ENCODE measurements around the gene ITGA8. TPM values are rescaled to one million over a fixed set of nuclear protein-coding genes. Genes with fewer than 3 reads are reported as not detected.

ITGA8 gene
- total RNA-seq, 1 experiment from 2014 or later = 0.02 TPM

DNA sequence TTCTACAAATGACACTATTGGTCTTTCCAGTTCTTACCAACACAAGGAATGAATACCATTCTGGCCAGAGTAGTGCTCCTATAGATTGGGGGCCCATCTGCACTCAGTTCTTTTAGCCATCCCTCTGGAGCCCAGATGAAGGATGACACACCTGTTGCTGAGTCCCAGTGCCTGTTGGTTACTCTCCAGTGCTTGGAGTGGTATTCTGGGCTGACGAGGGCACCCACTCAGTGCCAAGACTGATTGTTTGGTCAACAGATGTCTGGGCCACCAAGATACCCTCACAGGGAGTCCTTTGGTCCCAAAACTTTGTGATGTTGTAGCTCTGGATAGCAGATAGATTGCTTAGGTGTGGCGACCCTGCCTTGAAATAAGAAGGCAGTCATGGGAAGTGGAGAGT is 23.7 kb upstream of the ITGA8 start:
- Histone ChIP-seq H2AFZ (ENCODE audit: low read depth, low read length, poor library complexity, severe bottlenecking) (no peak overlapping the region), H3K9ac (ENCODE audit: low read length) (no peak overlapping the region), H3K4me1 (ENCODE audit: control insufficient read depth in 1 of 2, insufficient read depth in 2 of 2, low read length in 2 of 2) (peaks cover 0 to 5% of the 10 kb centered on the region in 2 experiments; a peak in 1 of 4 replicates), H3K9me2 (ENCODE audit: insufficient read depth) (no peaks in the 10 kb centered on the region), H3K27me3 (ENCODE audit: insufficient read depth, low read length) (no peaks in the 10 kb centered on the region), H3K27ac (ENCODE audit: low read depth, low read length) (no peak overlapping the region), H3K9me3 (ENCODE audit: control insufficient read depth in 1 of 2, insufficient read depth in 1 of 2, low read depth in 1 of 2, low read length in 2 of 2) (no peaks in the 10 kb centered on the region), H3K36me3 (ENCODE audit: control insufficient read depth in 1 of 2, insufficient read depth in 2 of 2, low read length in 2 of 2) (no peaks in the 10 kb centered on the region), H3K4me3 (replicated peaks in 1 of 2; ENCODE audit: low read depth in 1 of 2, low read length in 2 of 2) (no peak overlapping the region), H3K4me2 (ENCODE audit: low read length) (no peak overlapping the region), H3K79me2 (ENCODE audit: insufficient read depth, low read length) (no peaks in the 10 kb centered on the region), H4K20me1 (ENCODE audit: insufficient read depth) (no peaks in the 10 kb centered on the region)
- DNase-seq (ENCODE audit: low read depth, low spot score) = no peak
- ATAC-seq = no peak
- TF ChIP-seq EZH2phosphoT487 (IDR thresholded peaks at IDR 0.05; ENCODE audit: borderline replicate concordance) (no peak), YY1 (IDR thresholded peaks at IDR 0.05; ENCODE audit: extremely low read depth, insufficient replicate concordance, low read depth, low read length) (no peak), CEBPB (IDR thresholded peaks at IDR 0.05; ENCODE audit: low read depth) (no peak)
- TF ChIP-seq, protein P1, sequence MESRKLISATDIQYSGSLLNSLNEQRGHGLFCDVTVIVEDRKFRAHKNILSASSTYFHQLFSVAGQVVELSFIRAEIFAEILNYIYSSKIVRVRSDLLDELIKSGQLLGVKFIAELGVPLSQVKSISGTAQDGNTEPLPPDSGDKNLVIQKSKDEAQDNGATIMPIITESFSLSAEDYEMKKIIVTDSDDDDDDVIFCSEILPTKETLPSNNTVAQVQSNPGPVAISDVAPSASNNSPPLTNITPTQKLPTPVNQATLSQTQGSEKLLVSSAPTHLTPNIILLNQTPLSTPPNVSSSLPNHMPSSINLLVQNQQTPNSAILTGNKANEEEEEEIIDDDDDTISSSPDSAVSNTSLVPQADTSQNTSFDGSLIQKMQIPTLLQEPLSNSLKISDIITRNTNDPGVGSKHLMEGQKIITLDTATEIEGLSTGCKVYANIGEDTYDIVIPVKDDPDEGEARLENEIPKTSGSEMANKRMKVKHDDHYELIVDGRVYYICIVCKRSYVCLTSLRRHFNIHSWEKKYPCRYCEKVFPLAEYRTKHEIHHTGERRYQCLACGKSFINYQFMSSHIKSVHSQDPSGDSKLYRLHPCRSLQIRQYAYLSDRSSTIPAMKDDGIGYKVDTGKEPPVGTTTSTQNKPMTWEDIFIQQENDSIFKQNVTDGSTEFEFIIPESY (IDR thresholded peaks at IDR 0.05; ENCODE audit: extremely low read depth, insufficient replicate concordance, low read length) = no peak
- POLR2A ChIA-PET = no interaction called here
- intact Hi-C loops (cut with micrococcal nuclease) = no loop called here
- RAD21 ChIA-PET (ENCODE audit: low non-redundant PET in 1 of 2, low total read pairs in 2 of 2, uncharacterized antibody in 2 of 2, unreplicated experiment in 2 of 2) = no interaction called here
- BruUV-seq (replicated peaks) = no TSS peak
- CTCF ChIA-PET = no interaction called here

GRCh38 chr10:15742836-15743235 is 23.1 kb upstream of the ITGA8 start:
- Histone ChIP-seq H3K4me2 (ENCODE audit: low read length) (no peak overlapping the region), H3K27ac (ENCODE audit: low read depth, low read length) (no peak overlapping the region), H3K9me3 (ENCODE audit: control insufficient read depth in 1 of 2, insufficient read depth in 1 of 2, low read depth in 1 of 2, low read length in 2 of 2) (no peaks in the 10 kb centered on the region), H3K4me1 (ENCODE audit: control insufficient read depth in 1 of 2, insufficient read depth in 2 of 2, low read length in 2 of 2) (peaks cover 0 to 5% of the 10 kb centered on the region in 2 experiments; a peak in 1 of 4 replicates), H3K4me3 (replicated peaks in 1 of 2; ENCODE audit: low read depth in 1 of 2, low read length in 2 of 2) (no peak overlapping the region), H3K9ac (ENCODE audit: low read length) (no peak overlapping the region), H3K9me2 (ENCODE audit: insufficient read depth) (no peaks in the 10 kb centered on the region), H3K79me2 (ENCODE audit: insufficient read depth, low read length) (no peaks in the 10 kb centered on the region), H3K36me3 (ENCODE audit: control insufficient read depth in 1 of 2, insufficient read depth in 2 of 2, low read length in 2 of 2) (no peaks in the 10 kb centered on the region), H2AFZ (ENCODE audit: low read depth, low read length, poor library complexity, severe bottlenecking) (no peak overlapping the region), H3K27me3 (ENCODE audit: insufficient read depth, low read length) (no peaks in the 10 kb centered on the region), H4K20me1 (ENCODE audit: insufficient read depth) (no peaks in the 10 kb centered on the region)
- DNase-seq (ENCODE audit: low read depth, low spot score) (no peak), ATAC-seq (no peak)
- BruUV-seq (replicated peaks) = no TSS peak
- ChIA-PET RAD21 (ENCODE audit: low non-redundant PET in 1 of 2, low total read pairs in 2 of 2, uncharacterized antibody in 2 of 2, unreplicated experiment in 2 of 2) (no interaction called here), CTCF (no interaction called here), POLR2A (no interaction called here)
- intact Hi-C loops (cut with micrococcal nuclease) = no loop called here
- no peak for TF ChIP-seq SRF (IDR thresholded peaks at IDR 0.05; ENCODE audit: low read depth)
- TF ChIP-seq JUND (IDR thresholded peaks at IDR 0.05) = no peak
- no peak for TF ChIP-seq POLR2A (IDR thresholded peaks at IDR 0.05; ENCODE audit: borderline replicate concordance, extremely low read depth, insufficient read depth, insufficient read length)
- TF ChIP-seq EGR1 (IDR thresholded peaks at IDR 0.05; ENCODE audit: low read depth) = no peak
